Right lobe of liver (tissue), 6 donors: ENCODE data around the gene TET1. TPM values are rescaled to one million over a fixed set of nuclear protein-coding genes. Genes with fewer than 3 reads are reported as not detected.

Experiments
- ATAC-seq, 4 donors: fragments of 200-7000 bp; cut with Tn5 transposase; one replicate each; pipeline ENCODE4 v1.9.1; 2020; ENCODE audit warnings: mild to moderate bottlenecking in 4 of 4, moderate library complexity in 4 of 4
- DNase-seq, 3 donors: peaks; one replicate each; pipeline ENCODE4 v3.0.0-alpha.2; 2020
- H3K27ac ChIP-seq, 3 donors: fragments of 200-600 bp; one replicate each; pipeline ENCODE4 v1.8.0; 2022
- H3K27me3 ChIP-seq, 2 donors: fragments of 200-600 bp; one replicate each; pipeline ENCODE4 v1.8.0; 2022
- H3K36me3 ChIP-seq, 4 donors: fragments of 200-600 bp; sonication (generic) in 1 of 4; one replicate each; pipeline versions ENCODE4 v1.5.1 to v1.8.0; 2017 to 2022; ENCODE audit warnings: control low read depth in 1 of 4
- H3K4me1 ChIP-seq, 4 donors: fragments of 200-600 bp; sonication (generic) in 1 of 4; one replicate each; pipeline versions ENCODE4 v1.5.1 to v1.8.0; 2017 to 2022; ENCODE audit warnings: control low read depth in 1 of 4
- H3K4me3 ChIP-seq, 3 donors: fragments of 200-600 bp; one replicate each; pipeline ENCODE4 v1.8.0; 2022
- H3K9me3 ChIP-seq, 4 donors: fragments of 200-600 bp; sonication (generic) in 1 of 4; one replicate each; pipeline versions ENCODE4 v1.5.1 to v1.8.0; 2017 to 2022; ENCODE audit warnings: control low read depth in 1 of 4
- CTCF ChIP-seq, 4 donors: fragments of 200-600 bp in 3 of 4; fragments of 450-650 bp in 1 of 4; IDR thresholded peaks; one replicate each; pipeline versions ENCODE4 v1.5.1 to v1.8.0; 2016 to 2022; ENCODE audit warnings: antibody characterized with exemption in 4 of 4, mild to moderate bottlenecking in 2 of 4
- POLR2A ChIP-seq: fragments of 450-650 bp; IDR thresholded peaks from one replicate; pipeline ENCODE4 v1.6.1; 2017; ENCODE audit warnings: antibody characterized with exemption, mild to moderate bottlenecking
- WGBS: methylation state at CpG from one replicate; pipeline ENCODE4 v1.1.6; 2018; ENCODE audit warnings: low coverage, low lambda C conversion rate; ENCODE audit not compliant: insufficient coverage; ENCODE audit errors: missing lambda C conversion rate; 5-methylcytosine and 5-hydroxymethylcytosine counted together
- intact Hi-C, 2 donors: fragments of 100-400 bp; cut with DNase I; formaldehyde crosslinking; loops; one replicate each; pipeline versions ENCODE4 v1.11.2 to v1.14.1; 2022
- total RNA-seq, 6 experiments: library from RNA; depleted of rRNA in 2 of 6; stranded (reverse); fragments of >200 nt in 2 of 6; fragmentation: NEBNext Ultra II Directional in 3 of 6; extraction: Animal tissue kit (Norgen Biotek cat#: 25700) in 3 of 6; gene quantifications; one replicate each; pipeline versions ENCODE4 v1.1.0 to v1.2.4, GENCODE V29; 2016 to 2023
- donor health status: DM: no; HTN: yes; CAD: no.
- donor health status: DM: no; HTN: no; CAD: no.
- donor health status: DM: no; HTN: no; CAD: no.
- donor health status: DM: no; HTN: yes; CAD: no.
- donor health status: DM: no; HTN: yes; CAD: no.

Gene TET1
- total RNA-seq, 6 experiments from 2014 or later = 0.62 to 0.86 (median 0.67) TPM

GRCh38 chr10:68598978-68599770, 39.0 kb downstream of the TET1 start:
- Histone ChIP-seq H3K4me1 (peaks cover 0 to 6% (median 0%) of the 10 kb centered on the region in 4 donors), H3K36me3 (no peaks in the 10 kb centered on the region), H3K27me3 (no peaks in the 10 kb centered on the region), H3K27ac (peak overlapping the region in 1 of 3 donors; percentile 27), H3K9me3 (no peaks in the 10 kb centered on the region), H3K4me3 (peak overlapping the region in 2 of 3 donors; percentile 37 to 58)
- intact Hi-C loops = no loop called here
- DNase-seq (peak in 1 of 3 donors; percentile 46), ATAC-seq (peak; percentile 5 to 38 (median 9))
- TF ChIP-seq POLR2A (no peak), CTCF (IDR thresholded peaks at IDR 0.05) (no peak)
- 87% methylated on average over 6 of the region's 23 CpGs for WGBS

GRCh38 chr10:68599771-68600040, 39.6 kb downstream of the TET1 start:
- peaks cover 0 to 6% (median 0%) of the 10 kb centered on the region in 4 donors for H3K4me1 ChIP-seq
- intact Hi-C loops = no loop called here
- DNase-seq (no peak), ATAC-seq (no peak)
- no peaks in the 10 kb centered on the region for H3K9me3 ChIP-seq
- H3K4me3 ChIP-seq = peak overlapping the region; percentile 32 to 58 (median 37)
- WGBS = 12% methylated on average over 1 of the region's 3 CpGs
- TF ChIP-seq CTCF (IDR thresholded peaks at IDR 0.05) (no peak), POLR2A (no peak)
- H3K36me3 ChIP-seq = no peaks in the 10 kb centered on the region
- no peaks in the 10 kb centered on the region for H3K27me3 ChIP-seq
- peak overlapping the region in 1 of 3 donors; percentile 27 for H3K27ac ChIP-seq

GRCh38 chr10:68600041-68600778, 40.1 kb downstream of the TET1 start:
- intact Hi-C loops = no loop called here
- no peaks in the 10 kb centered on the region for H3K36me3 ChIP-seq
- TF ChIP-seq POLR2A (no peak), CTCF (IDR thresholded peaks at IDR 0.05) (no peak)
- H3K27ac ChIP-seq = peak overlapping the region in 1 of 3 donors; percentile 27
- H3K4me3 ChIP-seq = peak overlapping the region; percentile 32 to 58 (median 37)
- DNase-seq (peak; percentile 56 to 68 (median 65)), ATAC-seq (peak; percentile 95 to 96 (median 96))
- H3K27me3 ChIP-seq = no peaks in the 10 kb centered on the region
- 2% methylated on average over 17 of the region's 17 CpGs for WGBS
- peaks cover 0 to 6% (median 0%) of the 10 kb centered on the region in 4 donors for H3K4me1 ChIP-seq
- no peaks in the 10 kb centered on the region for H3K9me3 ChIP-seq

- ATAC-seq (no peak), DNase-seq (no peak)
- no peaks in the 10 kb centered on the region for H3K9me3 ChIP-seq
- peaks cover 0 to 6% (median 0%) of the 10 kb centered on the region in 4 donors for H3K4me1 ChIP-seq
- H3K27me3 ChIP-seq = no peaks in the 10 kb centered on the region
- H3K4me3 ChIP-seq = no peak overlapping the region
- intact Hi-C loops = no loop called here
- TF ChIP-seq POLR2A (no peak), CTCF (IDR thresholded peaks at IDR 0.05) (no peak)
- no peak overlapping the region for H3K27ac ChIP-seq
- no peaks in the 10 kb centered on the region for H3K36me3 ChIP-seq
- WGBS = 58% methylated on average over 2 of the region's 2 CpGs
Measured at GRCh38 chr10:68601501-68602265, 41.5 kb downstream of the TET1 start.
